Fibroblast of pulmonary artery (primary cell): ENCODE data around the gene ASXL1.
A peak's percentile ranks its signal among the peaks of the same experiment; 100 is the strongest.

Experiments used
- DNase-seq: peaks from one replicate; pipeline ENCODE4 v3.0.0-alpha.2; 2010; ENCODE audit warnings: low read depth
- H3K4me3 ChIP-seq: replicated peaks from 2 replicates; pipeline ENCODE4 v1.5.1; 2011; ENCODE audit warnings: low read depth, mild to moderate bottlenecking, control low read depth, low read length, moderate library complexity
- CTCF ChIP-seq: IDR thresholded peaks from 2 replicates; pipeline ENCODE4 v1.5.1; 2011; ENCODE audit warnings: mild to moderate bottlenecking, control low read depth, low read length, inconsistent platforms; ENCODE audit errors: missing control alignments

The ASXL1 gene

GRCh38 chr20:32356622-32357374, 1.3 kb upstream of the ASXL1 start:
- TF ChIP-seq CTCF = no peak
- peak overlapping the region; percentile 96 for H3K4me3 ChIP-seq
- DNase-seq = peak; percentile 43

- peak; percentile 51 for DNase-seq
- TF ChIP-seq CTCF = no peak
Observed at GRCh38 chr20:32357375-32357868, 709 bp upstream of the ASXL1 start.

GRCh38 chr20:32358632-32358882, 426 bp downstream of the ASXL1 start:
- H3K4me3 ChIP-seq = peak overlapping the region; percentile 96
- TF ChIP-seq CTCF = no peak
- no peak for DNase-seq

More at GRCh38 chr20:32357375-32357868, 709 bp upstream of the ASXL1 start:
- peak overlapping the region; percentile 96 for H3K4me3 ChIP-seq

- peak overlapping the region; percentile 96 for H3K4me3 ChIP-seq
- TF ChIP-seq CTCF = no peak
- DNase-seq = peak; percentile 60
Observed at GRCh38 chr20:32358883-32359632, 927 bp downstream of the ASXL1 start.

GRCh38 chr20:32359633-32360332, 1.7 kb downstream of the ASXL1 start:
- H3K4me3 ChIP-seq = peak overlapping the region; percentile 96
- peak; percentile 50 for DNase-seq
- no peak for TF ChIP-seq CTCF

GRCh38 chr20:32360333-32360634, 2.2 kb downstream of the ASXL1 start:
- DNase-seq = no peak
- peak overlapping the region; percentile 96 for H3K4me3 ChIP-seq
- no peak for TF ChIP-seq CTCF
